ENCODE measurements around the gene PDE9A.
"Not testable (repeated sequence)": the region's sequence is repeated elsewhere in the genome, so short reads cannot be mapped to it uniquely, and the experiment has no call there.

The PDE9A gene

DNA sequence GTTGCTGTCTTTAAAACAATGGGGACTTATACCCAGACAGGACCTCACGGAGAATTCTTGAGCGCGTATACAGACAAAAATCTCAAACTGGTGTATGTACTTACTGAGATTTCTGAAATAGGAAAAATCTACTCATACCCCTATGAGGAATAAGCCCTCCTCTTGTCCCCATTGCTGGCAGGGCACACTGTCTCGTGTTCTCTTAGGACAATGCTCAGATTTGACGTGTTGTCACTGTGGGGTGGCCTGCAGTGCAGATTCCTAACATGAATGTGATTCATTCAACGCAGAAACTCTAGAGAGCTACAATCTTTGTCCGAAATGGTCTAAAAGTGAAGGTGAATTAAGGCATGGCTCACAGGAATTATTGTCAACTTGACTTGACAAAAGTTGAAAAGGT, 31.1 kb upstream of the PDE9A start:
- Histone ChIP-seq H3K27me3 (ENCODE audit: control insufficient read depth in 1 of 2, insufficient read depth in 2 of 2, low read length in 2 of 2) (peaks cover 19 to 23% of the 10 kb centered on the region in 2 donors), H3K36me3 (ENCODE audit: control insufficient read depth in 1 of 2, insufficient read depth in 2 of 2, low read length in 2 of 2) (no peaks in the 10 kb centered on the region), H3K27ac (ENCODE audit: low read depth, low read length) (no peak overlapping the region)

DNA sequence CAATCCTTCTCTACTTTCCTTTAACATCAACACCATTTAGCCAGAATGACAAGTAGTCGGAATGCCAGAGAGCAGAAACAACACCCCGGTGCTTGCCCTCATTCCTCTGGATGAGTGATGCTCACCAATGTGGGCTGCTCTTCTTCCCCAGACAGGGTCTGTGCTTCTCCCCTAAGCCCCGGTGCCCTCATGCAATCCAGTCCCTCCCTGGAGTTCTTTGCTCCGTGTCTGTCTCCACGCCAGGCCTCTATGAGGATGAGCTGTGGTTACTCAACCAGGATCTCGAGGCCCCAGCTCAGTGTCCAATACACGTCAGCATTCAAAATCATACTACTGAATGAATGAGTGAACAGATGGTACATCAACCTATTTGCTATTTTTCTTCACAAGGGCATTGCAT, 29.7 kb upstream of the PDE9A start:
- no peak overlapping the region for H3K4me3 ChIP-seq (ENCODE audit: low read depth in 1 of 2, low read length in 2 of 2)
- H3K4me1 ChIP-seq (ENCODE audit: control insufficient read depth in 1 of 2, insufficient read depth in 2 of 2, low read length in 2 of 2), result peaks cover 11 to 14% of the 10 kb centered on the region in 2 donors
- H3K9ac ChIP-seq (ENCODE audit: low read depth in 1 of 2, low read length in 2 of 2), result no peak overlapping the region
- H3K27ac ChIP-seq (ENCODE audit: low read depth, low read length), result no peak overlapping the region
- H3K27me3 ChIP-seq (ENCODE audit: control insufficient read depth in 1 of 2, insufficient read depth in 2 of 2, low read length in 2 of 2), result peaks cover 9 to 10% of the 10 kb centered on the region in 2 donors
- H3K36me3 ChIP-seq (ENCODE audit: control insufficient read depth in 1 of 2, insufficient read depth in 2 of 2, low read length in 2 of 2), result no peaks in the 10 kb centered on the region
- no peaks in the 10 kb centered on the region for H3K9me3 ChIP-seq (ENCODE audit: control insufficient read depth in 1 of 2, low read length in 2 of 2)

More for the DNA sequence above, 31.1 kb upstream of the PDE9A start:
- no peak overlapping the region for H3K9ac ChIP-seq (ENCODE audit: low read depth in 1 of 2, low read length in 2 of 2)
- H3K4me3 ChIP-seq (ENCODE audit: low read depth in 1 of 2, low read length in 2 of 2), result no peak overlapping the region
- no peaks in the 10 kb centered on the region for H3K9me3 ChIP-seq (ENCODE audit: control insufficient read depth in 1 of 2, low read length in 2 of 2)
- H3K4me1 ChIP-seq (ENCODE audit: control insufficient read depth in 1 of 2, insufficient read depth in 2 of 2, low read length in 2 of 2), result peaks cover 11 to 14% of the 10 kb centered on the region in 2 donors

DNA sequence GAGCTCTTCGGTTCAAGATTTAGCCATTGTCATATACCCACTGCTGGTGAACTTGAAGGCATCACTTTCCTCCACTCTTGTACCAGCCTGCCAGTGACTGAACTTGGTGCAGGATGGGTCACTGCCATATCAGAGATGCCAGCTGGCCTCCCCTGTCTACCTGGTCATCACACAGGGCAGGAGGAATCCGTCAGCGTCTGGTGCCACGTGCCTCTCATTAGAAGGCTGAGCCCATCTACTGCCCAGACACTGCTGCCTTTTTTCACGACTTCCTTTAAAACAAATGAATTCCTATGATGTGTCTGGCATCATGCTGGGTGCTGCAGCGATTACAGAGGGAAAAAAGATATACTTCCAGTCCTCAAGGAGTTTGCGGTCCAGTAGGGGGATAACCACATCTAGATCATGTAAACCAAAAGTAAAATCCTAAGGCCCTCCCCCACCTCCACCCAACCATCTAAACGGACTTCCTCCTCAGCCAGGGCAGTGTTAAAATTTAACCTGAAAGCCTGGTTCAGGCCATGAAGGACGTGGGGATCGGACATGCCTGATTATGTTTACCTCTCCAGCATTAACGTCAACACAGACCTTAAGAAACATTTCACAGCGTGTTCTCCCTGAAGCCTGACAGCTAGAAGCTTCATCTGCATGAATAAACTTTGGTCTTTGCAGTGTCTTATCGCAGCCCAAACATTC, 29.2 kb upstream of the PDE9A start:
- no peak overlapping the region for H3K4me3 ChIP-seq (ENCODE audit: low read depth in 1 of 2, low read length in 2 of 2)
- peaks cover 11 to 14% of the 10 kb centered on the region in 2 donors for H3K4me1 ChIP-seq (ENCODE audit: control insufficient read depth in 1 of 2, insufficient read depth in 2 of 2, low read length in 2 of 2)
- H3K27me3 ChIP-seq (ENCODE audit: control insufficient read depth in 1 of 2, insufficient read depth in 2 of 2, low read length in 2 of 2), result peaks cover 5 to 6% of the 10 kb centered on the region in 2 donors
- no peaks in the 10 kb centered on the region for H3K9me3 ChIP-seq (ENCODE audit: control insufficient read depth in 1 of 2, low read length in 2 of 2)
- H3K27ac ChIP-seq (ENCODE audit: low read depth, low read length), result no peak overlapping the region
- H3K36me3 ChIP-seq (ENCODE audit: control insufficient read depth in 1 of 2, insufficient read depth in 2 of 2, low read length in 2 of 2), result no peaks in the 10 kb centered on the region
- H3K9ac ChIP-seq (ENCODE audit: low read depth in 1 of 2, low read length in 2 of 2), result no peak overlapping the region

DNA sequence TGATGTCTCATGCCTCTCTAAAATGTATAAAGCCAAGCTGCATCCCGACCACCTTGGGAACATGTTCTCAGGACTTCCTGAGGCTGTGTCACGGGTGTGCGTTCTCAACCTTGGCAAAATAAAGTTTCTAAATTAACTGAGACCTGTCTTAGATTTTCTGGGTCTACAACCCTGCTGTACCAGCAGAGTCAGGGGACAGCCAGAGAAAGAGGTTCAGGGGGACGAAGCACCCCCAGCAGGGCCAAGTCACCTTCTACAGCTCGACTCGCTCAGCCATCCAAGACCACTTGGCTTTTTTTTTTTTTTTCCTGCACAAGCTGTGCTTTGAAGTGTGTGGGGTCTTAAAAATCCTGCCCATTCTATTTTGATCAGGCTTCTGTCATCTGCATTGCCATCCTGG, 28.5 kb upstream of the PDE9A start:
- Histone ChIP-seq H3K9ac (ENCODE audit: low read depth in 1 of 2, low read length in 2 of 2) (no peak overlapping the region), H3K4me1 (ENCODE audit: control insufficient read depth in 1 of 2, insufficient read depth in 2 of 2, low read length in 2 of 2) (peaks cover 11 to 14% of the 10 kb centered on the region in 2 donors), H3K9me3 (ENCODE audit: control insufficient read depth in 1 of 2, low read length in 2 of 2) (no peaks in the 10 kb centered on the region), H3K27me3 (ENCODE audit: control insufficient read depth in 1 of 2, insufficient read depth in 2 of 2, low read length in 2 of 2) (peaks cover 0 to under 1% of the 10 kb centered on the region in 2 donors), H3K36me3 (ENCODE audit: control insufficient read depth in 1 of 2, insufficient read depth in 2 of 2, low read length in 2 of 2) (no peaks in the 10 kb centered on the region), H3K27ac (ENCODE audit: low read depth, low read length) (no peak overlapping the region), H3K4me3 (ENCODE audit: low read depth in 1 of 2, low read length in 2 of 2) (no peak overlapping the region)

DNA sequence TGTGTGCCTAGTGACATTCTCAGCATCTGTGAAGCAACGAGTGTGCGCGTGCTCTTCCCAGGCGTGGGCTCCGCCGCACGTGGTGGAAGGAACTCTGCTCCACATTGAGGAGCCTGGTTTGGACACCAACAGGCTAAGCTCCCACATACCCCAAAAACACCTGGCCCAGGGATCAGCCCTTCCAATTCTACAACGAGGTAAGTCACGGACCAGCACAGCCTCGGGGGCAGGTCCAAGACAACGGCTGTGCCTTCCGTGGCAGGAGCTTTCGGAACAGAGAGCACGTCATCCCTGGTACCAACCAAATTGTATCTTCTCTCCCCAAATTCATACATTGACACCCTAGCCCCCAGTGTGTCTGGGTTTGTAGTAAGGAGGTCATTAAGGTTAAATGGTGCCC, 27.2 kb upstream of the PDE9A start:
- Histone ChIP-seq H3K9ac (ENCODE audit: low read depth in 1 of 2, low read length in 2 of 2) (no peak overlapping the region), H3K27ac (ENCODE audit: low read depth, low read length) (no peak overlapping the region), H3K9me3 (ENCODE audit: control insufficient read depth in 1 of 2, low read length in 2 of 2) (no peaks in the 10 kb centered on the region), H3K4me1 (ENCODE audit: control insufficient read depth in 1 of 2, insufficient read depth in 2 of 2, low read length in 2 of 2) (peaks cover 11 to 14% of the 10 kb centered on the region in 2 donors), H3K36me3 (ENCODE audit: control insufficient read depth in 1 of 2, insufficient read depth in 2 of 2, low read length in 2 of 2) (no peaks in the 10 kb centered on the region), H3K27me3 (ENCODE audit: control insufficient read depth in 1 of 2, insufficient read depth in 2 of 2, low read length in 2 of 2) (no peaks in the 10 kb centered on the region), H3K4me3 (ENCODE audit: low read depth in 1 of 2, low read length in 2 of 2) (no peak overlapping the region)

DNA sequence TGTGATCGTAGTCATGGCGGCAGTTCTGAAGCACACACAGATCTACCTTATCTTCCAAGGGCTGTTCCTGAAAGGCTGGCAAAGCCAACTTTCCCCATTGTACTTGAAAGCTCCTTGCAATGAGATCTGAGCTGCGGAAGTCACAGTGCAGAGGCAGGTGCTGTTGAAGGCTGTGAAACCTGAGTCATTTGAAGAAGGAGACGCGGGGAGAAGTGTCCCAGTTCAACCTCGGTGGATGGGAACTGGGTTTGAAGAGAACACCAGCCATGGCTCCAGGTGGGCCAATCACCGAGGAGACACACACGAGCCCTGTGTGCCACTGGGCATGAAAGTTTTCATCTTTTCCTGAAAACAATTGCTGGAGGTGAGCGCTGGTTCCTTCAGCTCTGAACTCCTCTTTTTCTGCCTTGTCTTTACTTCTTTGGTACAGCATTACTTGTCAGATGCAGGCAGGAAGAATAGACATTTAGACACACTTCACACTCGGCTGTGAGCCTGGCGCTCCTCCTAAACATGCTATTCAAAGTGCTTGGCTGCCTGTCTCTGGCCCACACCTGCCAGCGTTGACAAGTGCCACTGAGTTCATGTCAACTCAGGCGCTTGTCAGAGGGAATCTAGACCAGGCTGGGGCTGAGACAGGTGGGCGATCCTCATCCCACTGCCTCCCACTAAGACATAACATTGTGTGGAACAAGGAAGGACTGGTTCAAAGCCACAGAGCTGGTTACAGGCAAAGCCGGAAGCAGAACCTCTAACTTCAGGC, 25.7 kb upstream of the PDE9A start:
- H3K27me3 ChIP-seq (ENCODE audit: control insufficient read depth in 1 of 2, insufficient read depth in 2 of 2, low read length in 2 of 2), result no peaks in the 10 kb centered on the region
- no peaks in the 10 kb centered on the region for H3K9me3 ChIP-seq (ENCODE audit: control insufficient read depth in 1 of 2, low read length in 2 of 2)
- no peak overlapping the region for H3K27ac ChIP-seq (ENCODE audit: low read depth, low read length)
- H3K9ac ChIP-seq (ENCODE audit: low read depth in 1 of 2, low read length in 2 of 2), result no peak overlapping the region
- H3K4me1 ChIP-seq (ENCODE audit: control insufficient read depth in 1 of 2, insufficient read depth in 2 of 2, low read length in 2 of 2), result peaks cover 11 to 14% of the 10 kb centered on the region in 2 donors
- no peaks in the 10 kb centered on the region for H3K36me3 ChIP-seq (ENCODE audit: control insufficient read depth in 1 of 2, insufficient read depth in 2 of 2, low read length in 2 of 2)
- no peak overlapping the region for H3K4me3 ChIP-seq (ENCODE audit: low read depth in 1 of 2, low read length in 2 of 2)

DNA sequence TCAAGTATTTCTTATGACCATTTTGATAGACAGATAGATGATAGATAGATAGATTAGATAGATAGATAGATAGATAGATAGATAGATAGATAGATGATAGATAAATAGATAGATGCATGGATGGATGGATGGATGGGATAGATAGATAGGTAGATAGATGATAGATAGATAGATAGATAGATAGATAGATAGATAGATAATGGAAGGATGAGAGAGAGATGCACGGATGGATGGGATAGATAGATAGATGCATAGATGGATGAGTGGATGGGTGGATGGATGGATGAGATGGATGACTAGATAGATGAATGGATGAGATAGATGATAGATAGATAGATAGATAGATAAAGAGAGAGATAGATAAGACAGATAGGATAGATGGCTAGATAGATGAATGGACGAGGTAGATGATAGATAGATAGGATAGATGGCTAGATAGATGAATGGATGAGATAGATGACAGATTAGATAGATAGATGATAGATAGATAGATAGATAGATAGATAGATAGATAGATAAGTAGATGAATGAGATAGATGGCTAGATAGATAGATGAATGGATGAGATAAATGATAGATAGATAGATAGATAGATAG, 24.9 kb upstream of the PDE9A start:
- H3K4me1 ChIP-seq (ENCODE audit: control insufficient read depth in 1 of 2, insufficient read depth in 2 of 2, low read length in 2 of 2), result peaks cover 11 to 14% of the 10 kb centered on the region in 2 donors
- H3K9ac ChIP-seq (ENCODE audit: low read depth in 1 of 2, low read length in 2 of 2); H3K27ac ChIP-seq (ENCODE audit: low read depth, low read length); H3K9me3 ChIP-seq (ENCODE audit: control insufficient read depth in 1 of 2, low read length in 2 of 2); H3K4me3 ChIP-seq (ENCODE audit: low read depth in 1 of 2, low read length in 2 of 2); H3K36me3 ChIP-seq (ENCODE audit: control insufficient read depth in 1 of 2, insufficient read depth in 2 of 2, low read length in 2 of 2); H3K27me3 ChIP-seq (ENCODE audit: control insufficient read depth in 1 of 2, insufficient read depth in 2 of 2, low read length in 2 of 2): not testable (repeated sequence)

DNA sequence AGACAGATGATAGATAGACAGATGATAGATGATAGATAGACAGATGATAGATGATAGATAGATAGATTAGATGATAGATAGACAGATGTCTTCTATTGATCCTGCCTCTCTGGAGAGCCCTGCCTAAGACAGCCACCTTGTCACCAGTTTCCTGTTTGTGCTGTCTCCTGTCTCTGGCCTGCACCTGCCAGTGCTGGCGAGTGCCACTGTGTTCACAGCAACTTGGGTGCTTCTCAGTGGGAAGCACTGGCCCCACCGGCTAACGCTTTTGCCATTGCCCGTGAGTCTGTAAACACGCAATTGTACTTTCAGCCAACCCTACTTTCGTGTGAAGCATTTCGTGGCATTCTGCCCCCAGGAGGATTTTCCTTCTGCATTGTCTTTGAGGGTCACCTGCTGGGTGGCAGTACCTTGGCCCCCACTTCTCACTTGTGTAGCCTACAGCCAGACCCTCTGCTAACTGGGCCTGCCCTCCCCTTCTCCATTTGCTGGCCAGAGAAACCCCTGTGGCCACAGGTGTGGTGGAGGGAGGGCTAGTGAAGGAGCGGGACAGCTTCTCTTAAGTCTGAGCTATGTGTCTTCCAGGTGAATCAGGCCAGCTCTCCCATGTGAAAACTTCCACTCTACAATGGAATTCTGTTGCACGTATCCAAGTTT, 23.4 kb upstream of the PDE9A start:
- Histone ChIP-seq H3K9me3 (ENCODE audit: control insufficient read depth in 1 of 2, low read length in 2 of 2) (no peaks in the 10 kb centered on the region), H3K4me3 (ENCODE audit: low read depth in 1 of 2, low read length in 2 of 2) (no peak overlapping the region), H3K36me3 (ENCODE audit: control insufficient read depth in 1 of 2, insufficient read depth in 2 of 2, low read length in 2 of 2) (no peaks in the 10 kb centered on the region), H3K27me3 (ENCODE audit: control insufficient read depth in 1 of 2, insufficient read depth in 2 of 2, low read length in 2 of 2) (no peaks in the 10 kb centered on the region), H3K9ac (ENCODE audit: low read depth in 1 of 2, low read length in 2 of 2) (no peak overlapping the region), H3K4me1 (ENCODE audit: control insufficient read depth in 1 of 2, insufficient read depth in 2 of 2, low read length in 2 of 2) (peaks cover 0 to under 1% of the 10 kb centered on the region in 2 donors), H3K27ac (ENCODE audit: low read depth, low read length) (no peak overlapping the region)

DNA sequence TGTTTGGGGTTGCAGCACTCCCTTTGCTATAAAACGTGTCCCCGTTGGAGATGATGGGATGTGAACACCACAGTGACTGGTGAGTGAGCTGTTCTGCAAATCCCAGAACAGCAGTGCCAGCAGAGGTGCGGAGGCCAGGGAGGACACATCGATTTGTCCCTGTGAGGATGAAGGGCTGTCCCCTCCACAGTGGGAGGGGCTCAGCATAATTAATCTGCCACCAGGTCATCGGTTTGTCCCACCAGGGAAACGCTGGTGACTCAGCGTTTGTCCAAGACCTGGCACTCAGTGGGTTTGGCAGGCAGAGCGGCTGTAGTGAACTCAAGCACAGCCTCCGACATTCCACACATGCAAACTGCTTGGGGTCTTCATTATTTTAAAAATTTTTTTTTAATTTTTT, 22.8 kb upstream of the PDE9A start:
- Histone ChIP-seq H3K4me3 (ENCODE audit: low read depth in 1 of 2, low read length in 2 of 2) (no peak overlapping the region), H3K36me3 (ENCODE audit: control insufficient read depth in 1 of 2, insufficient read depth in 2 of 2, low read length in 2 of 2) (no peaks in the 10 kb centered on the region), H3K9me3 (ENCODE audit: control insufficient read depth in 1 of 2, low read length in 2 of 2) (no peaks in the 10 kb centered on the region), H3K9ac (ENCODE audit: low read depth in 1 of 2, low read length in 2 of 2) (no peak overlapping the region), H3K27ac (ENCODE audit: low read depth, low read length) (no peak overlapping the region), H3K4me1 (ENCODE audit: control insufficient read depth in 1 of 2, insufficient read depth in 2 of 2, low read length in 2 of 2) (no peaks in the 10 kb centered on the region), H3K27me3 (ENCODE audit: control insufficient read depth in 1 of 2, insufficient read depth in 2 of 2, low read length in 2 of 2) (no peaks in the 10 kb centered on the region)

DNA sequence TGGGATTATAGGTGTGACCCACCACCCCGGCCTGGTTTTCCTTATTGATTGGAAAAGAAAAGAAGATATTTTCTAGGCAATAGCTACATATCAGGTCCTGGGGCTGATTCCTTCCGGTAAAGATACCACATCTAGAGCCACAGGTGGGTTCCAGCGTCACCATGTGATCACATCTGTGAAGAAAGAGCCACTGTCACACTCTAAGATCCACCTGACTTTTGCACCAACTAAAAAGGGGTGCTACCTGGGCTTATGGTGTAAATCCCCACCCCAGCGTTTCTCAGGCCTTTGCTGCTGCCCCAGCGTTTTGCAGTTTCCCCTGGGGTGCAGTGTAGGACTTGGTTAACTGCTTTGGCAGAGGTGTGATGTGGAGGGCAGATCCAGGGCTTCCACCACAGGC, 22.3 kb upstream of the PDE9A start:
- Histone ChIP-seq H3K9me3 (ENCODE audit: control insufficient read depth in 1 of 2, low read length in 2 of 2) (no peaks in the 10 kb centered on the region), H3K4me1 (ENCODE audit: control insufficient read depth in 1 of 2, insufficient read depth in 2 of 2, low read length in 2 of 2) (no peaks in the 10 kb centered on the region), H3K9ac (ENCODE audit: low read depth in 1 of 2, low read length in 2 of 2) (no peak overlapping the region), H3K27ac (ENCODE audit: low read depth, low read length) (no peak overlapping the region), H3K27me3 (ENCODE audit: control insufficient read depth in 1 of 2, insufficient read depth in 2 of 2, low read length in 2 of 2) (no peaks in the 10 kb centered on the region), H3K4me3 (ENCODE audit: low read depth in 1 of 2, low read length in 2 of 2) (no peak overlapping the region), H3K36me3 (ENCODE audit: control insufficient read depth in 1 of 2, insufficient read depth in 2 of 2, low read length in 2 of 2) (no peaks in the 10 kb centered on the region)
